MM.1S (cell line): ENCODE results near the gene PGGHG.

Experiments used
- DNase-seq: peaks from one replicate; pipeline ENCODE4 v3.0.0-alpha.2; 2015
- H2AFZ ChIP-seq: fragments of 300-600 bp; sonication (generic); 2 replicates; pipeline ENCODE4 v1.6.0; 2016; ENCODE audit warnings: antibody characterized with exemption, low read length
- H3F3A ChIP-seq: fragments of 300-600 bp; sonication (generic); 2 replicates; pipeline ENCODE4 v1.6.1; 2016; ENCODE audit warnings: mild to moderate bottlenecking, antibody characterized with exemption, low read length, moderate library complexity, mixed read lengths; ENCODE audit not compliant: insufficient read depth
- H3K27ac ChIP-seq: fragments of 300-600 bp; sonication (generic); 2 replicates; pipeline ENCODE4 v1.5.1; 2016; ENCODE audit warnings: mild to moderate bottlenecking, low read length
- H3K27me3 ChIP-seq: fragments of 300-600 bp; sonication (generic); replicated peaks from 2 replicates; pipeline ENCODE4 v1.6.0; 2016; ENCODE audit warnings: low read length; ENCODE audit not compliant: insufficient read depth
- H3K36me3 ChIP-seq: fragments of 300-600 bp; sonication (generic); replicated peaks from 2 replicates; pipeline ENCODE4 v1.6.1; 2016; ENCODE audit warnings: mild to moderate bottlenecking, low read length, mixed read lengths; ENCODE audit not compliant: insufficient read depth
- H3K4me1 ChIP-seq: fragments of 300-600 bp; sonication (generic); 2 replicates; pipeline ENCODE4 v1.6.1; 2016; ENCODE audit warnings: low read length, mixed read lengths
- H3K4me2 ChIP-seq: fragments of 300-600 bp; sonication (generic); 2 replicates; pipeline ENCODE4 v1.6.0; 2016; ENCODE audit warnings: low read depth, low read length
- H3K4me3 ChIP-seq: fragments of 300-600 bp; sonication (generic); 2 replicates; pipeline ENCODE4 v1.5.1; 2016; ENCODE audit warnings: low read length, mixed read lengths
- H3K79me2 ChIP-seq: fragments of 300-600 bp; sonication (generic); 2 replicates; pipeline ENCODE4 v1.6.1; 2016; ENCODE audit warnings: mixed run types, low read length, mixed read lengths
- H3K9ac ChIP-seq: fragments of 300-600 bp; sonication (generic); 2 replicates; pipeline ENCODE4 v1.6.1; 2016; ENCODE audit warnings: low read length, mixed read lengths
- H3K9me2 ChIP-seq: fragments of 300-600 bp; sonication (generic); replicated peaks from 2 replicates; pipeline ENCODE4 v1.6.1; 2016; ENCODE audit warnings: mild to moderate bottlenecking, low read length, mixed read lengths; ENCODE audit not compliant: insufficient read depth
- H3K9me3 ChIP-seq: fragments of 300-600 bp; sonication (generic); replicated peaks from 2 replicates; pipeline ENCODE4 v1.6.1; 2016; ENCODE audit warnings: mild to moderate bottlenecking, low read length, mixed read lengths; ENCODE audit not compliant: insufficient read depth
- H4K20me1 ChIP-seq: fragments of 300-600 bp; sonication (generic); 2 replicates; pipeline ENCODE4 v1.6.1; 2016; ENCODE audit warnings: mild to moderate bottlenecking, low read length, moderate library complexity, mixed read lengths; ENCODE audit not compliant: insufficient read depth
- EZH2 ChIP-seq: fragments of 300-600 bp; sonication (generic); optimal IDR thresholded peaks from 2 replicates; pipeline ENCODE3; 2017; ENCODE audit warnings: low read depth, mild to moderate bottlenecking, antibody characterized with exemption, low read length, mixed read lengths
- EZH2phosphoT487 ChIP-seq: fragments of 300-600 bp; sonication (generic); IDR thresholded peaks from 2 replicates; pipeline ENCODE4 v1.6.1; 2018; ENCODE audit warnings: antibody characterized with exemption, low read length
- TF ChIP-seq, protein P1 (sequence below): fragments of 300-600 bp; sonication (generic); IDR thresholded peaks from 2 replicates; pipeline ENCODE4 v1.5.1; 2016; ENCODE audit warnings: antibody characterized with exemption, low read length, mixed read lengths

PGGHG gene

DNA sequence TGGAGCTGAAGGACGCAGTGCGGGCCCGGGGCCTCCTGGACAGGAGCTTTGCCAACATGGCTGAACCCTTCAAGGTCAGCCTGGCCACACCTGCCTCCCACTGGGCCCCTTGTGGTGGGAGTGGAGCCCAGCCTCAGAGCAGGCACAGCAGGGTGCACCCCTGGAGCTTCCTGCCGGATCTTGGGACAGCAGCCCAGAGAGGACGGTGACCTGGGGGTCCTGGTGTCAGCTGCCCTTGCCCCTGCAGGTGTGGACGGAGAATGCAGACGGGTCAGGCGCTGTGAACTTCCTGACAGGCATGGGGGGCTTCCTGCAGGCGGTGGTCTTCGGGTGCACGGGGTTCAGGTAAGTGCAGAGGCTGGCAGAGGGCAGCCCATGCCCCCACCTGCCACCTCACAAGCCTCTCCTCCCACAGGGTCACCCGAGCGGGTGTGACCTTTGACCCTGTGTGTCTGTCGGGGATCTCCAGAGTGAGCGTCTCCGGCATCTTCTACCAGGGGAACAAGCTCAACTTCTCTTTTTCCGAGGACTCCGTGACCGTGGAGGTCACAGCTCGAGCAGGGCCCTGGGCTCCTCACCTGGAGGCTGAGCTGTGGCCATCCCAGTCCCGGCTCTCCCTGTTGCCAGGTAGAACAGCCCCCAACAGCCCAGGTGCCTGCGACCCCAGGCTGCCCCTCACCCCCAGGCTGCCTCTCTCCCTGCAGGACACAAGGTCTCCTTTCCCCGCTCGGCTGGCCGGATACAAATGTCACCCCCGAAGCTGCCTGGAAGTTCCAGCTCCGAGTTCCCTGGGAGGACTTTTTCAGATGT is 5.1 kb downstream of the PGGHG start:
- Histone ChIP-seq H3F3A (no peaks in the 10 kb centered on the region), H3K4me2 (no peak overlapping the region), H3K4me1 (no peaks in the 10 kb centered on the region), H3K27ac (no peak overlapping the region), H3K36me3 (no peaks in the 10 kb centered on the region), H3K9me2 (no peaks in the 10 kb centered on the region), H2AFZ (no peak overlapping the region), H3K27me3 (peaks cover 13% of the 10 kb centered on the region), H3K9ac (no peak overlapping the region), H4K20me1 (no peaks in the 10 kb centered on the region), H3K4me3 (no peak overlapping the region), H3K79me2 (no peaks in the 10 kb centered on the region), H3K9me3 (no peaks in the 10 kb centered on the region)
- TF ChIP-seq, protein P1, sequence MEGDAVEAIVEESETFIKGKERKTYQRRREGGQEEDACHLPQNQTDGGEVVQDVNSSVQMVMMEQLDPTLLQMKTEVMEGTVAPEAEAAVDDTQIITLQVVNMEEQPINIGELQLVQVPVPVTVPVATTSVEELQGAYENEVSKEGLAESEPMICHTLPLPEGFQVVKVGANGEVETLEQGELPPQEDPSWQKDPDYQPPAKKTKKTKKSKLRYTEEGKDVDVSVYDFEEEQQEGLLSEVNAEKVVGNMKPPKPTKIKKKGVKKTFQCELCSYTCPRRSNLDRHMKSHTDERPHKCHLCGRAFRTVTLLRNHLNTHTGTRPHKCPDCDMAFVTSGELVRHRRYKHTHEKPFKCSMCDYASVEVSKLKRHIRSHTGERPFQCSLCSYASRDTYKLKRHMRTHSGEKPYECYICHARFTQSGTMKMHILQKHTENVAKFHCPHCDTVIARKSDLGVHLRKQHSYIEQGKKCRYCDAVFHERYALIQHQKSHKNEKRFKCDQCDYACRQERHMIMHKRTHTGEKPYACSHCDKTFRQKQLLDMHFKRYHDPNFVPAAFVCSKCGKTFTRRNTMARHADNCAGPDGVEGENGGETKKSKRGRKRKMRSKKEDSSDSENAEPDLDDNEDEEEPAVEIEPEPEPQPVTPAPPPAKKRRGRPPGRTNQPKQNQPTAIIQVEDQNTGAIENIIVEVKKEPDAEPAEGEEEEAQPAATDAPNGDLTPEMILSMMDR = no peak
- TF ChIP-seq EZH2 = no peak
- TF ChIP-seq EZH2phosphoT487 = no peak
- DNase-seq = no peak

DNA sequence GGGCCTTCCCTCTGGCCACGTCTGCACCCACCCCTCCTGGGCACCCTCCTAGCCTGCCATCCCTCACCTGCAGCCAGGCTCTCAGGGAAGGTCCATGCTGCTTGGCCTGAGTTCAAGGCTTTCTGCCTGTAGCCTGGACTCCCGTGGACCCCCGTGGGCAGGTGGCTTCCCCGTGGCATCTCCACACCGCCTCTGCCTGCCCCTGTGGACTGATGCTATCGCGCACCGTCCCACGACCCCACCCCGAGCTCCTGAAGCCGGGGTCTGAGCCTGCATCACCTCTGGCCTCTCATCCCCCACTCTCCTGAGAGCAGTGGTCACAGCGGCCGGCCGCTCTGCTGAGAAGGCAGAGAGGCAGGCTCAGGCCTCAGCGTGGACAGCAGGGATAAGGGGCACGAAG is 5.9 kb downstream of the PGGHG start:
- Histone ChIP-seq H3K9ac (no peak overlapping the region), H3K9me3 (no peaks in the 10 kb centered on the region), H3K27me3 (peaks cover 20% of the 10 kb centered on the region), H3K4me3 (no peak overlapping the region), H3K27ac (no peak overlapping the region), H2AFZ (no peak overlapping the region), H3K9me2 (no peaks in the 10 kb centered on the region), H3K4me2 (no peak overlapping the region), H3K79me2 (no peaks in the 10 kb centered on the region), H3K4me1 (no peaks in the 10 kb centered on the region), H3F3A (no peaks in the 10 kb centered on the region), H4K20me1 (no peaks in the 10 kb centered on the region), H3K36me3 (no peaks in the 10 kb centered on the region)
- no peak for DNase-seq
- TF ChIP-seq EZH2 = no peak
- TF ChIP-seq EZH2phosphoT487 = no peak
- TF ChIP-seq, protein P1 = no peak

DNA sequence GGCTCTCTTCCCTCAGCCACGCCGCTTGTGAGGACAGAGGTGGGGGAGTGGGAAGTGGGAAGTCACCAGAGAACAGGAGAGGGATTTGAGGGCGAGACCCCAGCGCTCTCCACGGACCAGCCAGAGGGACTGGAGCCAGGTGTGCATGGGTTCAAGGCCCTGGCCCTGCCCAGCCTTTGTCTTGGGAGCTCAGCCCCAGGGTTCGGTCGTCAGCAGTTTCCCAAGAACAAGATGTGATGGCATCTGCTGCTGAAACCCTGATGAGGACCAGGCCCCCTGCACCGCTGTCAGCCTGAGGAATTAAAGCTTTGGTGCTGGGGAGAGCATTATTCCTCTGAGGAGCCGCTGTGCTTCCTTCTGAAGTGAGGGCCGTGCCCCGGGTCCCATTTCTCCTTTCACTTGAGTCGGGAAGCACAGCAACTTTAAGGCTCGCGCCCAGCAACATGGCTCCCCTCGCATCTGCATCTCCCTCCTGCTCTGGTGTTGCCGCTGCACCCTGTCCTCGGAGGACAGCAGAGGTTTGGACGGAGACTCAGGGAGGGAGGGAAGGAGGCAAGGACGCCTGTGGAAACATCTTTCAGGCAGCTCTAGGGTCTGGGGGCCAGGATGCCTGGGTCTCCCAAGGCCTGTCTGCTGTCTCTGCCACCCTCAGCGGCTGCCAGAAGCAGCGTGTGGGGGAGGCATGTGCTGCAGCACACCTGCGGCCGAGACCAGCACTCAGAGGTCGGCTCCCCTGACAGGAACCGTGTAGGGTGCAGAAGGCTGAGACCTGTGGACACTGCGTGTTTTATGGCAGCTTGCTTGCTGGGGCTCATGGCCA is 6.6 kb downstream of the PGGHG start:
- no peaks in the 10 kb centered on the region for H3K4me1 ChIP-seq
- no peak overlapping the region for H3K27ac ChIP-seq
- no peaks in the 10 kb centered on the region for H3F3A ChIP-seq
- no peak overlapping the region for H3K9ac ChIP-seq
- peaks cover 27% of the 10 kb centered on the region for H3K27me3 ChIP-seq
- no peaks in the 10 kb centered on the region for H3K9me3 ChIP-seq
- H4K20me1 ChIP-seq = no peaks in the 10 kb centered on the region
- no peaks in the 10 kb centered on the region for H3K79me2 ChIP-seq
- no peak overlapping the region for H3K4me2 ChIP-seq
- DNase-seq = no peak
- TF ChIP-seq, protein P1 = no peak
- no peak for TF ChIP-seq EZH2
- TF ChIP-seq EZH2phosphoT487 = no peak
- H3K4me3 ChIP-seq = no peak overlapping the region
- no peaks in the 10 kb centered on the region for H3K9me2 ChIP-seq
- no peaks in the 10 kb centered on the region for H3K36me3 ChIP-seq
- H2AFZ ChIP-seq = no peak overlapping the region
